AG09319 (cell line): ENCODE measurements around the gene NDFIP2.

Experiments
- DNase-seq: peaks from one replicate; pipeline ENCODE4 v3.0.0-alpha.2; 2010; ENCODE audit warnings: low read depth; ENCODE audit errors: extremely low read depth
- TF ChIP-seq, protein P1 (sequence below): IDR thresholded peaks from 2 replicates; pipeline ENCODE4 v1.5.1; 2011; ENCODE audit warnings: low read depth, mild to moderate bottlenecking, inconsistent platforms, low read length, moderate library complexity

The NDFIP2 gene

DNA sequence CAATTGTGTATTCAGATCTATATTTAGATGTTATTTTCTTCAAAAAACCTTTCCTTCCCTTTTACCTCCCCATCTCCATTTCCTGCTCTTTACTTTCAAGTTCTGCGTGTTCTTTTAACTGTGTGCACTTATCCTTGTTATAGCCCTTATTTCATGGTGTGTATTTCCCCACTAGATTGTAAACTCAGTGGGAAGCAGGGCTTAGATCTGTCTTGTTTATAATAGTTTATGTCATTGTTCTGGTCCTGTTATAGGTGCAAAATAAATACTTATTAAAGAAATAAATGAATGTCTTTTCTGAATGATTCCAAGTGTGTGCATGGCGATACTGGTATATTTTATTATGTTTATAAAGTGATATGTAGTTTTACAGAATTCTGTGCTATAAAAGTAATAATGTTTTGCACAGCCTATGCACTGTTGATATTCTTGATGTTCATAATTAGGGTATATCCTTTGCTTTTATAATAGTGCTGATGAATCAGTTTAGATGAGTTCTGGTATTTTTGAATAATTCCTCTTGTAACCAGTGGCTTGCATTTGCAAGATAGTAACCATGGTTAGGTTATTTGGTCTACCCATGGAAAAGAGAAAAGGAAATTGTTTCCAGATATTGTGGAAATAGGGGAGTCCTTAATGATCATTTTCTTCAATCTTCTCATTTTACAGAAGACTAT is 12.1 kb downstream of the NDFIP2 start:
- TF ChIP-seq, protein P1, sequence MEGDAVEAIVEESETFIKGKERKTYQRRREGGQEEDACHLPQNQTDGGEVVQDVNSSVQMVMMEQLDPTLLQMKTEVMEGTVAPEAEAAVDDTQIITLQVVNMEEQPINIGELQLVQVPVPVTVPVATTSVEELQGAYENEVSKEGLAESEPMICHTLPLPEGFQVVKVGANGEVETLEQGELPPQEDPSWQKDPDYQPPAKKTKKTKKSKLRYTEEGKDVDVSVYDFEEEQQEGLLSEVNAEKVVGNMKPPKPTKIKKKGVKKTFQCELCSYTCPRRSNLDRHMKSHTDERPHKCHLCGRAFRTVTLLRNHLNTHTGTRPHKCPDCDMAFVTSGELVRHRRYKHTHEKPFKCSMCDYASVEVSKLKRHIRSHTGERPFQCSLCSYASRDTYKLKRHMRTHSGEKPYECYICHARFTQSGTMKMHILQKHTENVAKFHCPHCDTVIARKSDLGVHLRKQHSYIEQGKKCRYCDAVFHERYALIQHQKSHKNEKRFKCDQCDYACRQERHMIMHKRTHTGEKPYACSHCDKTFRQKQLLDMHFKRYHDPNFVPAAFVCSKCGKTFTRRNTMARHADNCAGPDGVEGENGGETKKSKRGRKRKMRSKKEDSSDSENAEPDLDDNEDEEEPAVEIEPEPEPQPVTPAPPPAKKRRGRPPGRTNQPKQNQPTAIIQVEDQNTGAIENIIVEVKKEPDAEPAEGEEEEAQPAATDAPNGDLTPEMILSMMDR = no peak
- no peak for DNase-seq

DNA sequence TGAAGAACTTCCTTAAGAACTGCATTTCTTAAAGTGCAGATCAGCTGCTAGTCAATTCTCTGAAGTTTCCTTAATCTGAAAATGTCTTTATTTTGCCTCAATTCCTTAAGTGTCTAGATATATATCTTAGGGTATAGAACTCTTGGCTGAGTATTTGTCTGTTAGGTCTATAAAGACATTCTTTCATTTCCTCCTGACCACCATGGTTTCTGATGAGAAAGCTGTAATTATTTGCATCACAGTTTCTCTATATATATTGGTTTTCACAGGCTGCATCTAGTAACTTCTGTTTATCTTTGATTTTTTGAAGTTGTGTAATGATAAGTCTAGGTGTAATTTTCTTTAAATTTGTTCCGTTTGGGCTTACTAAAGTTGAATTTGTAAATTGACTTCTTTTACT is 15.2 kb downstream of the NDFIP2 start:
- no peak for DNase-seq
- TF ChIP-seq, protein P1 = no peak

DNA sequence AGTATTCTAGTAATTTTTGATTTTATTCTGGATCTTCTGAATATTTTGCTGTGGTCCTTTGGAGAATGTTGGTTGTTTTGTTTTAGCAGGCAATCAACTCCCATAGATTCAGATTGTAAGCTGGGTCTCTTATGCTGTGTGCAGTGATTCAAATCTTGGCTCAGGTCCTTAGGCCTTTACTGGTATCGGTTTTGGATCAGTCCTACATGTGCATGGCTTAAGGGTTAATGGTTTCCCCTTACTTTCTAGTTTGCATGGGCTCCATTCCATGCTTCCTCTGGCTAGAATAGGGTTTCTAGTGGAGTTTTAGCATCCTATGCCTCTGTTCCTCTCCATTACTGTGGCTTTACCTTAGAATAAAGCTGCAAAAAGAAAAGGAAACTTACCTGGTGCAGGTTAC is 16.1 kb downstream of the NDFIP2 start:
- TF ChIP-seq, protein P1 = no peak
- DNase-seq = no peak

DNA sequence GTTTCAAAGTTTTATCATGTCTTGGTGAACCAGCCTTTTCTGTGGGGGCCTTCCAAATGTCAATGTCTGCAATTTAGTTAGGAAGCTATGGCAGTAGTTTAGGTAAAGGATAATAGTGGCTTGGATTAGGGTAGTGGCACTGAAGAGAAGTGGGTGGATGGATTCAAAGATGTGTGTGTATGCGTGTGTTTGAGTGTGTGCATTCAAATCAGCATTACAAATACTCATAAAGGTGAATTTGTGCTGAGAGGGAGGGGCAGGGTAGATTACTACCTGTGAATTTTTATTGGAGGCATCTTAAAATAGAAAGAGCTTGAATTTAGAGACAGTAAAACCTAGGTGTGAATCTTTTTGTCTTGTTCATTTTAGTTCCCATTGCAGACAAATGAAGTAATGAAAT is 16.9 kb downstream of the NDFIP2 start:
- TF ChIP-seq, protein P1 = no peak
- no peak for DNase-seq

DNA sequence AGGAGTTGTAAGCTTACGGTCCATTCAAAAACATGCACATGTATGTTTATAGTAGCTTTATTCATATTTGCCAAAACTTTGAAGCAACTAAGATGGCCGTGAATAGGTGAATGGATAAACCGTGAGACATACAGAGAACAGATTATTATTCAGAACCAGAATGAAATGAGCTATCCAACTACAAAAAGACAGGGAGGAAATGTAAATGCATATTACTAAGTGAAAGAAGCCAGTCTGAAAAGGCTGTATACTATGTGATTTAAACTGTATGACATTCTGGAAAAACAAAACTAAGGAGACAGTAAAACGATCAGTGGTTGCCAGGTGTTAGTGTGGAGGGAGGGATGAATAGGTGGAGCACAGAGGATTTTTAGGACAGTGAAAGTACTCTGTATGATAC is 19.9 kb downstream of the NDFIP2 start:
- DNase-seq = no peak
- TF ChIP-seq, protein P1 = no peak

DNA sequence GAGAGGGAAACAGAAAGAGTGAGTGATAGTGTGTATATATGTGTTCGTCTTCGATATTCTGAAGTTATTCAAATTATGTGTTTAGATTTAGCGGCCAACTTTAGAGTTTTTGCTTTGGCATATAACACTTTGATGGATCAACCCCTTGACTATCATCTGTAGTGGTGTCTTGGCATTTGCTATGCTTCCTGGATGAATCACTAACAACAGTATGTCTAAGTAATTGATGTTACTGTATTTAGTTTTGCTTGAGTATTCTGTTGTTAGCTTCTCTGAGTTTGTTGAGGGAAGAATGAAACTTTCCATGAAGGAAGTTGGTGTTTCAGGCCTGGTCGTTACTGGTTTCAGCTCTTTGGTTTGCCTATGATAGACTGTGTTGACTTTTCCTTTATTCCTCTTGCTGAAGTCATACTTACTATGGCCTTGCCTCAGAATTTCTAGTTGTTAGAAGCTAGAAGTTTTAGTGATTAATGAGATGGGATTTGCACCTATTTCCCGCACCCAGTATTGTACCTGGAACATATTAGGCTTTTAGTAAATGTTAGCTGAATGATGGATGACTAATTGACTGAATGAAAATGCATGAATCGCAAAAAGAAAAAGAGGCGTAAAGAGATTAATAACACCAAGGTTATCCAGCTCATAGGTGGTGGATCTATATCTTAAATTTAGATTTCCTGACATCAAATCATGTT is 20.7 kb downstream of the NDFIP2 start:
- TF ChIP-seq, protein P1 = no peak
- DNase-seq = no peak

DNA sequence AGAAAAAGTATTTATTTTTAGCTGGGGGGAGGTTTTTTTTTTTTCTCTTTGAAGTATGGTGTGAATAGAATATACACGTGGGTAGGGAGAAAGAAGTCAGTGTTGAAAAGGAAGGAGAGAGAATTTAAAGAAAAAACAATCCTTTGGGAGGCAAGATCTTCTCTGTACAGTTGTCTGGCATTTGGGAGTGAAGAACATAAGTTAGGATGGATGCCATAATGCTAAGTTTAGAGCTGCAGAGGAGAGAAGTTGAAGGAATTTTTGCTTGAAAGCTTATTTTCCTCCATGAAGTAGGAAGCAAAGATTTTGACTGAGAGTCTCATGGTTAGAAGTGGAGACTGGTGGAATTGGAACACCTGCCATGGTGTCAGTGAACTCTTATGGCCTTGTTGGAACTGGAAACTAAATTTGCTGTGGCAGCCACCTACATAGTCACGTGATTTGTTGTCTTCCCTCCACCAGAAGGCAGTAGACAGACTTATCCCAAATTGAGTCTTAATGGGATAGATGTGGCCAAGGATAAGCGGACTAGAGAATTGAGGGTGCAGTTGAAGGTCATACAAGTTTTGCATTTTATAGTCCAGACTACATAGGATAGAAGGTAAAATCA is 22.0 kb downstream of the NDFIP2 start:
- no peak for DNase-seq
- TF ChIP-seq, protein P1 = no peak
